HPDE6-E6E7 (cell line): ENCODE data around the gene TMEM203.
A peak's percentile ranks its signal among the peaks of the same experiment; 100 is the strongest.

ENCODE experiments used
- DNase-seq: peaks from one replicate; pipeline ENCODE4 v3.0.0; 2011; ENCODE audit warnings: missing footprints; ENCODE audit errors: extremely low spot score

Gene TMEM203

DNA sequence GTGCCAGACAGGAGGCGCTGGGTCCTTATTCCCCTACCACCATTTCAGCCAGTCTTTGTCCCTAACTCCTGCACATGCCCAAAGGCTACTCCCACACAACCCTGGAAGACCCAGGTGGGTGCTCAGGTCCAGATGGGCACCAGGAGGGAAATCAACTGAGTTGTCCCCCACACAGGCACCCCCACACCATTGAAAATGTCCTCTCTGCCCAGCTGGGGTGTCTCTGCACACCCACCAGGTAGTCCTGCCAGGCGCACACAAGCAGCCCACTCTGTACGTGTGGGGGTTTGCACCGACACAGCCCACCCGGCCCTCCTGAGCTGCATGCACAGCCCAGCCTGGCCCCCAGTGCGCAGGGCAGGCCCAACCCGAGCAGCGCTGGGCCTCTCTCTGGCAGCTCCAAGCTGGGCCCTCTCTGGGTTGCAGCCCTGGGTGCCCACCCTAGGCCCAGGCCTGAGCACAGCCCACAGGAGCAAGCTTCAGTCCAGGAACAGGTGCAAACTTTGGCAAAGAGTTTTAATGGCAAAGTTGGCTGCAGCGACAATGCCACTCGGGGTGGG is 14.4 kb upstream of the TMEM203 start:
- no peak for DNase-seq

DNA sequence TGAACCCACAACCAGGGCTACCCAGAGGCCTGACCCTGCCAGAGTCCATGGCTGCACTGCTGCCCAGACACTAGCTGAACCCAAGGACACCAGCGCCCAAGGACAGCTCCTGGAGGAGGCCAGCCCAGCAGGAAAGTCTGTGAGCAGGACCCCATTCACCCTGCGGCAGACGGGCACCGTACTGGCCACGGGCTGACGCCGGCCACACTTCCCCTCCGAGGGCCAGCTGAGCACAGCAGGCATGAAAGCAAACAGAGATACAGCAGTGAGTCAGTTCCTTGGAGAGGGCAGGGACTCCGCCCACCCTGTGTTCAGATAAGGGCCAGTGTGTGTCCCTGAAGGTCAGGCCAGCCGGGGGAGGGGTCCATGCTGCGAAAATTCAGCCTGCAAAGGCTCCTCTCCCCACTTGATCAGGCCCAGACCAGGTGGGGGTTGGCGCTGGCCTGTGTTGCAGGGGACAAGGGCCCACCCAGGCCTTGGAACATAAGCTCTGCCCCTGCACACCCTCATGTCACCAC is 13.4 kb upstream of the TMEM203 start:
- DNase-seq = no peak

DNA sequence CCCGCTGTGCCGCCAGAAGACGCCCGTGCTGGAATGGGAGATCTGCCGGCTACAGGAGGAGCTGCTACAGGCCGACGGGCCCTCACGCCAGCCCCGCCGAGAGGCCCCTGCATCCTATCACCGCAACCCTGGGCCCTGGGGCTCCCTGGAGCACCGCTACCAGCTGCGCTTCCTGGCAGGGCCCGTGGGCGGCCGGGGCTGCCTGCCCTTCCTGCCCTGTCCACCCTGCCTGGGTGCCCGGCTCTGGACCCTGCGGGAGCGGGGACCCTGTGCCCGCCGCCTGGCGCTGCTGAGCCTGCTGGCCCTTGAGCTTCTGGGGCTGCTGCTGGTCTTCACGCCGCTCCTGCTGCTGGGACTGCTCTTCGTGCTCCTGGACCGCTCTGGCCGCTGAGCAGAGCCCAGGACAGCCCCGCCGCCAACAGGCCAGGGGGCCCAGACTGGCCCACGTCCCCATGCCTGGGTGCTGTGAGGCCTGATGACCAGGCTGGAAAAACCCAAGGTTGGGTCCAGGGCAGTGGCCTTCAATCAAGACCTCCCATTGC is 12.8 kb upstream of the TMEM203 start:
- DNase-seq = no peak

- DNase-seq = peak; percentile 87
Measured at GRCh38 chr9:137217276-137218211, 12.1 kb upstream of the TMEM203 start.

GRCh38 chr9:137216188-137216965 is 10.9 kb upstream of the TMEM203 start:
- no peak for DNase-seq

DNA sequence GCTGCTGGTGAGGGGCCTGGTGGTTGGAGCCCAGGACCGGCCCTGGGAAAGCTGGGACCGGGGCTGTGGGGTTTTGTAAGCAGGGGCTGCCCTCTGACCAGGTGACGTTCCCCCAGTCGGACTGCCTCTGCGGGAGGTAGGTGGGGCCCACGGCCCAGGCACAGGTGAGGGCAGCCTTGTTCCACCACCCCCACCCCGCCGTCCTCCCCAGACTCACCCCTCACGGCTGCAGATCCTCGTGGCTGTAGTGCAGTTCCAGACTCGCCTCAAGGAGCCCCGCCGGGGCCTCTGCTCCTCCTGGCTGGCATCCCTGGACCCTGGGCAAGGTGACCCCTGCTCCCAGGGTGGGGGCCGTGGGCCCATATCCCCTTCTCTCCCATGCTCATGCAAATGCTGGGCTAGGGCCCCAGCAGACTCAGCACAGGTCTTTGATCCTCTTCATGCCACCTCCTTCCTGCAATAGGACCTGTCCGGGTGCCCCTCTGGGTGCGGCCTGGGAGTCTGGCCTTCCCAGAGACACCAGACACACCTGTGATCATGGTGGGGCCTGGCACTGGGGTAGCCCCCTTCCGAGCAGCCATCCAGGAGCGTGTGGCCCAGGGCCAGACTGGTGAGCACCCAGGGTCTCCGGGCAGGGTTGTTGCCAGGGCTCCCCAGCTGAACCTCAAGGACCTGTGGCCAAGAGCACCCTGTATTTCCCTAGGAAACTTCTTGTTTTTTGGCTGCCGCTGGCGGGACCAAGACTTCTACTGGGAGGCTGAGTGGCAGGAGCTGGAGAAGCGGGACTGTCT is 9.9 kb upstream of the TMEM203 start:
- DNase-seq = no peak

GRCh38 chr9:137214620-137215019 is 9.2 kb upstream of the TMEM203 start:
- no peak for DNase-seq

- DNase-seq = no peak
Measured at GRCh38 chr9:137213160-137214060, 8.0 kb upstream of the TMEM203 start.

GRCh38 chr9:137212520-137212919 is 7.1 kb upstream of the TMEM203 start:
- no peak for DNase-seq

DNA sequence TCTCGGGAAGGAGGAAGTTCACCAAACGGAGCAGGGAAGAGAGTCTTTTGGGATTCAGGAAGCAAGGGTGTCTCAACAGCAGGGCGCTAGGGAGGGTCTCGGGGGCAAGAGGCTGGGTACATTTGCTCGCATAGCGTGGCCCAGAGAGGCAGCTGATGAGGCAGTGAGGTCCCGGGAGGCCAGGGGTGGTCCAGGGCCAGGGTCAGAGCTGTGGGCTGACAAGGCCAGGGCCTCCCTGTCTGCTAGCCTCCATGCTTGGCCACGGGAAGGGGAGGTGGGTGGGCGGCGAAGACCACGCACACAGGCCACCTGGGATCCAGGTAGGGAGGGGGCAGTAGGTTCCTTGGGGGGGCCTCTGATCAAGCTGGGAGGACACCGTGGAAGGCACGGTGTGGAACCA is 6.1 kb upstream of the TMEM203 start:
- no peak for DNase-seq

- no peak for DNase-seq
Measured at GRCh38 chr9:137206602-137207001, 1.2 kb upstream of the TMEM203 start.

- no peak for DNase-seq
Measured at GRCh38 chr9:137204731-137205125, 720 bp downstream of the TMEM203 start.

DNA sequence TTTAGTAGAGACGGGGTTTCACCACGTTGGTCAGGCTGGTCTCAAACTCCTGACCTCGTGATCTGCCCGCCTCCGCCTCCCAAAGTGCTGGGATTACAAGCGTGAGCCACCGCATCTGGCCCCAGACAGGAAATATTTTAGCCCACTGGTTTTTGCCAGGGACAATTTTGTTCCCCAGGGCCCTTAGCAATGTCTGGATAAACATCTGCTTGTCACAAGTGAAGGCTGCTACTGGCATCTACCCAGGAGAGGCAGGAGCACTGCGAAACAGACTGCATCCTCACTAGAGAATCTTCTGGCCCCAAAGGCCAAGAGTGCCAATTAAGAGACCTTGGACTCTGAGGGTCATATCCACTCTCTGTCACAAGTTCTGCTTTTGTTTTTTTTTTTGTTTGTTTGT is 2.5 kb downstream of the TMEM203 start:
- no peak for DNase-seq

DNA sequence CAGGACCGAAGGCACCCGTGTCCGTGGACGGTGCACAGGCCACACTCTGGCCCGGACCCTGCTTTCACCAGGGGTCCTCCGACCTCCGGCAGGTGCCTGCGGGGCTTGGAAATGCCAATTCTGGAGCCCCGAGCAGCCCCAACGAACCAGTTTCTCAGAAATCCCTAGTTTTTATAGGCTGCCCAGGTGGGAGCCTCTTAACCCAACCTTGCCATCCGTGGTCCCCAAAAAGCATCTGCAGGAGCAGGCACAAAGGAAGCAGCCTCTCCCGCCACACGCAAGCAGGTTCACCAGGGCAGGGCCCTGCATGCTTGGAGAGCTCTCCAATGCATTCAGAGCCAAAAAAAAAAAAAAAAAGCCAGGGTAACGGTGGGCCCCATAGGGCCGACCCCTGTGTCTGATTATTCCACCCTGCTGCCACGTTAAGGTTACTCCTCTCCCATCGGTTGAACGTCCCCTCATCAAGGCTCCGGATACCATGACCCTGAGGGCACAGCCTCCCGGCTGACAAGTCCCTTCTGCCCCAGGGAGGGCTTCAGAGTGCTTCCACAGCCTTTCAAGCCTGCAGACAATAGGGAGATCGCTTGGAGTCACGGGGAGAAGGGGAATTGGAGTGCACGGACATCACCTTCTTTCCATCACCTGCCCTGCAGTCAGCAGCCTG is 4.1 kb downstream of the TMEM203 start:
- DNase-seq = no peak

- peak; percentile 100 for DNase-seq
Measured at GRCh38 chr9:137200311-137201204, 4.9 kb downstream of the TMEM203 start, which contains the start of gene TPRN. TSS of gene TPRN (minus strand) at chr9:137200741. CDS start at chr9:137200711, 30 bp downstream.

- no peak for DNase-seq
Measured at GRCh38 chr9:137199411-137200121, 5.9 kb downstream of the TMEM203 start.

GRCh38 chr9:137198902-137199283 is 6.6 kb downstream of the TMEM203 start:
- DNase-seq = no peak
